Subcutaneous adipose tissue (tissue), 4 donors: ENCODE results near the gene SH2D7. TPM values are rescaled to one million over a fixed set of nuclear protein-coding genes. Genes with fewer than 3 reads are reported as not detected.

Source experiments
- total RNA-seq, 4 donors: library from RNA; depleted of rRNA; stranded (reverse); fragments of >200 nt; gene quantifications; one replicate each; pipeline ENCODE4 v1.1.0, GENCODE V29; 2016
- TF ChIP-seq, protein P1 (sequence below): fragments of 450-650 bp; IDR thresholded peaks from one replicate; pipeline ENCODE4 v1.5.1; 2016; ENCODE audit warnings: low read depth, mild to moderate bottlenecking, control low read depth, antibody characterized with exemption, moderate library complexity

The SH2D7 gene
- total RNA-seq, 4 donors from 2014 or later: not detected

- TF ChIP-seq, protein P1, sequence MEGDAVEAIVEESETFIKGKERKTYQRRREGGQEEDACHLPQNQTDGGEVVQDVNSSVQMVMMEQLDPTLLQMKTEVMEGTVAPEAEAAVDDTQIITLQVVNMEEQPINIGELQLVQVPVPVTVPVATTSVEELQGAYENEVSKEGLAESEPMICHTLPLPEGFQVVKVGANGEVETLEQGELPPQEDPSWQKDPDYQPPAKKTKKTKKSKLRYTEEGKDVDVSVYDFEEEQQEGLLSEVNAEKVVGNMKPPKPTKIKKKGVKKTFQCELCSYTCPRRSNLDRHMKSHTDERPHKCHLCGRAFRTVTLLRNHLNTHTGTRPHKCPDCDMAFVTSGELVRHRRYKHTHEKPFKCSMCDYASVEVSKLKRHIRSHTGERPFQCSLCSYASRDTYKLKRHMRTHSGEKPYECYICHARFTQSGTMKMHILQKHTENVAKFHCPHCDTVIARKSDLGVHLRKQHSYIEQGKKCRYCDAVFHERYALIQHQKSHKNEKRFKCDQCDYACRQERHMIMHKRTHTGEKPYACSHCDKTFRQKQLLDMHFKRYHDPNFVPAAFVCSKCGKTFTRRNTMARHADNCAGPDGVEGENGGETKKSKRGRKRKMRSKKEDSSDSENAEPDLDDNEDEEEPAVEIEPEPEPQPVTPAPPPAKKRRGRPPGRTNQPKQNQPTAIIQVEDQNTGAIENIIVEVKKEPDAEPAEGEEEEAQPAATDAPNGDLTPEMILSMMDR: no peak
These were observed 20.2 kb downstream of the SH2D7 start for GRCh38 chr15:78112551-78112950.

- TF ChIP-seq, protein P1: no peak
These were observed 28.2 kb downstream of the SH2D7 start for GRCh38 chr15:78120523-78120922.

DNA sequence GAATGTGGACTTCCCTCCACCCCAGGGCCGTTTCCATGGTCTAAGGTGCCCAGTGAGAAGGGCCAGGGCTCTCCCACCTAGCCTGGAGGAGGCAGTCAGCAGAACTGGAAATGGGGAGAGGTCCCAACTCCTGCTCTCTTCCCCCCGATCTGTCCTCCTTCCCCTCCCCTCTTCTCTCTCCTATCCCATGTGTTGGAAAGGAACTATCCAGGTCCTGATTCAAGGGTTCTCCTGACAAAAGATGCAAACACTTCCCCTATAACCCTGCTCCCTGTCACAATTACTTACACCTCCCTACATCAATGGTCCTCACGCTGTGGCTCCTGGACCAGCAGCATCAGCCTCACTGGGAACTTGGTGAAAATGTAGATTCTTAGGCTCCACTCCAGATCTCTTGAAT, 32.9 kb downstream of the SH2D7 start:
- TF ChIP-seq, protein P1: no peak

DNA sequence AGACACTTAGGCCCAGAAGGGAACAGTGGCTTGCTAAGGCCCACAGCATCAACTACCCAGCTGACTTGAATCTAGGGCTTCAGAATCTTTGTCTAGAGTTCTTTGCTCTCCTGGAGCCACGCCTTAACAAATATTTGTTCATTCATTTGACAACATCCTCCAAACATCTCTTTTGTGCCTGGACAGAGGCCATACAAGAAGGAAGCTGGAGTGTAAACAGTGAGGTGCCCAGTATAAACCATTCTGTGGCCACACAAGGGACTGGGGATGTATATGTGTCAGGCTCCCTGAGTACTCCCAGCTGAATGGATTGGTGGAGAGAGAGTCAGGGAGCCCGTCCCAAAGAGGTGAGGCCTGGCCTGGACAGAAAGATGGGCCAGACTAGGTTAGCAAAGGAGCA, 35.5 kb downstream of the SH2D7 start:
- TF ChIP-seq, protein P1: no peak

- TF ChIP-seq, protein P1: no peak
These were observed 36.9 kb downstream of the SH2D7 start for GRCh38 chr15:78129077-78129750.

- TF ChIP-seq, protein P1: no peak
These were observed 37.5 kb downstream of the SH2D7 start for GRCh38 chr15:78129751-78130287.

DNA sequence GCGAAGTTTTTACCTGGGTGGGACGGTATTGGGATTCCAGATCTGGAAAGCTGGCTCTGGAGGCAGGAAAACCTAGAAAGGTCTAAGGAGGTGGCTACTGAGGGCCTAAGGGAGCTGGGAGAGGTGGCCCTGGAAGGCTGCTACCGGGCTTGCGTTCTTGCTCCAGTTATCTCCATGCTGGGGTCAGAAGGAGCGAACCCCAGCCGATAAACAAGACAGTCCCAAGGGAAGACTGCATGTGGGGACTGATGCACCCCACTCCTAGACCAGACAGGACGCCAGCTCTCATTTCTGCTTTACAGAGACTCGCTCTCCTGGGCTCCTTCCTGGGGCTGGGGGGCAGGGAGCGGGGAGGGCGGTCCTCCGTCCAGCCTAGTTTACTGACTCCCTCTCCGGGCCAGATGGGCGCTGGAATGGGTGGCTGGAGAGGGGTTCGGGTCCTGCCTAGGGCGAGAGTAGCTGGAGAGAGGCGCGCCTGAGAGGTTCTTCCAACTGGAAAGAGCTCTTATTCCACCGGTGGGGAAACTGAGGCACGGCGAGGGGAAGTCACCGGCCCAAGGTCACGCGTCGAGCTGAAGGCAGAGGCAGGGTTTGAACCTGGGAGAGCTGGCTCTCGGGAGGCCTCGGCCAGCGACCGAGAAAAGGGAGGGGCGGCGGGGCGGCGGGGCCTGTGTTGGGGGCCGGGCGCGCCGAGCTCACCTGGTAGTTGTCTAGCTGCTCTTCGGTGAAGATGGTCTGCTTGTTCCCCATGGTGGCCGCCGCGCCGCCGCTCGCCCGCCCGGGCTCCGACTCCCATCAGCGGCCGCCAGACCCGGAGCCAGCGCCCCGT, 38.3 kb downstream of the SH2D7 start:
- TF ChIP-seq, protein P1: no peak
